AG04449 (cell line): ENCODE results near the gene CRADD.

ENCODE experiments used
- CTCF ChIA-PET: fragments of 350-600 bp; formaldehyde crosslinking; extraction: SDS; loops from one replicate; lab custom pipeline; 2021; ENCODE audit warnings: antibody characterized with exemption; lab: Yijun Ruan, JAX
- POLR2A ChIA-PET: fragments of 400-600, 350-600 bp; formaldehyde crosslinking; extraction: SDS; loops from one replicate; lab custom pipeline; 2020; ENCODE audit warnings: antibody characterized with exemption, inconsistent platforms; lab: Yijun Ruan, JAX
- DNase-seq: peaks from one replicate; pipeline ENCODE4 v3.0.0-alpha.2; 2010; ENCODE audit warnings: low read depth, low spot score
- H3K4me3 ChIP-seq: 2 replicates; pipeline ENCODE4 v1.5.1; 2011; ENCODE audit warnings: low read depth, mild to moderate bottlenecking, control low read depth, low read length
- TF ChIP-seq, protein P1 (sequence below): IDR thresholded peaks from one replicate; pipeline ENCODE4 v1.5.1; 2011; ENCODE audit warnings: mild to moderate bottlenecking, moderate library complexity, low read length, control low read depth, inconsistent platforms; ENCODE audit not compliant: insufficient read depth; ENCODE audit errors: missing control alignments

CRADD gene

GRCh38 chr12:93846936-93847516, 169.9 kb downstream of the CRADD start:
- ChIA-PET POLR2A (no interaction called here), CTCF (no interaction called here)
- no peak for DNase-seq
- TF ChIP-seq, protein P1, sequence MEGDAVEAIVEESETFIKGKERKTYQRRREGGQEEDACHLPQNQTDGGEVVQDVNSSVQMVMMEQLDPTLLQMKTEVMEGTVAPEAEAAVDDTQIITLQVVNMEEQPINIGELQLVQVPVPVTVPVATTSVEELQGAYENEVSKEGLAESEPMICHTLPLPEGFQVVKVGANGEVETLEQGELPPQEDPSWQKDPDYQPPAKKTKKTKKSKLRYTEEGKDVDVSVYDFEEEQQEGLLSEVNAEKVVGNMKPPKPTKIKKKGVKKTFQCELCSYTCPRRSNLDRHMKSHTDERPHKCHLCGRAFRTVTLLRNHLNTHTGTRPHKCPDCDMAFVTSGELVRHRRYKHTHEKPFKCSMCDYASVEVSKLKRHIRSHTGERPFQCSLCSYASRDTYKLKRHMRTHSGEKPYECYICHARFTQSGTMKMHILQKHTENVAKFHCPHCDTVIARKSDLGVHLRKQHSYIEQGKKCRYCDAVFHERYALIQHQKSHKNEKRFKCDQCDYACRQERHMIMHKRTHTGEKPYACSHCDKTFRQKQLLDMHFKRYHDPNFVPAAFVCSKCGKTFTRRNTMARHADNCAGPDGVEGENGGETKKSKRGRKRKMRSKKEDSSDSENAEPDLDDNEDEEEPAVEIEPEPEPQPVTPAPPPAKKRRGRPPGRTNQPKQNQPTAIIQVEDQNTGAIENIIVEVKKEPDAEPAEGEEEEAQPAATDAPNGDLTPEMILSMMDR, result no peak
- H3K4me3 ChIP-seq, result no peak overlapping the region

DNA sequence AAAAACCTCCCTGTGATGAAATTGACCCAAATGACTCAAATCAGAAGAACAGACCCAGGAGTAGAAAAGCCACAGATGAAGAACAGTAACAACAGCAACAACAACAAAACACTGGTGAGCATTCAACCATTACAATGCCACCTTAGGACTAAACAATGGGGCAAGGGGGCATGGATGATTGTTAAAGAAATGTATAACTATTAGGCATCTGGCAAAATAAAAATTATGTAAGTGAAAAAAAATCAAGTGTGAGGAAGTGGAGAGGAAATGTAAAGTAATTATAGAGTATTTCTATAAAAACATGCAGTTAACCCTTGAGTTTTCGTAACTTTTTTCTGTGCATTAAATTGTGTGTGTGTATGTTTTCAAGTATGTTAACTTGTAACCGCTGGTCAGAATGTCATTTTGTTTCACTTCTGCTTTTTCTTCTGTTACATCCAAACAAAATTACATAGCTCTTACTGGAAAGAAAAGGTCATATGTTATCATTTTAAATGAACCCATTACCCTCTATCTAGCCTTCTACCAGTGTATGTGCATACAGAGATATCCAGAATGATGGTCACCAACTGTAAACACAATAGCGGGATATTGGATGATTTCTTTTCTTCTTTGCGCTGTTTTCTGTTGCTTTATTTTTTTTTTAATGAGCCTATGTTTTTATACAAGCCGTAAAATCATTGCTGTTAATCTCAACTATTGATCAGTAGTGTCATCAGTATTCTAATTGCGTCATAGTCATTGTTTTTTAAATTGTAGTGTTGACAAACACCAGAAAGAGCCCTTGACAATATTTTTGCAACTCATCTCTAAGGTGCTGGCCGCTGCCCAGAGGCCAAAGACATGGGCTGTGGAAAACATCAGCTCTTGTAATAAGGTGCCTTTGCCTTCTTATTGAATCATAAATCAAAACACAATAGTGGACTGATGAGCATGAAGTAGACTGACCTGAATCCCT, 170.6 kb downstream of the CRADD start:
- CTCF ChIA-PET, result no interaction called here
- TF ChIP-seq, protein P1, result no peak
- POLR2A ChIA-PET, result no interaction called here
- H3K4me3 ChIP-seq, result no peak overlapping the region
- DNase-seq, result no peak

DNA sequence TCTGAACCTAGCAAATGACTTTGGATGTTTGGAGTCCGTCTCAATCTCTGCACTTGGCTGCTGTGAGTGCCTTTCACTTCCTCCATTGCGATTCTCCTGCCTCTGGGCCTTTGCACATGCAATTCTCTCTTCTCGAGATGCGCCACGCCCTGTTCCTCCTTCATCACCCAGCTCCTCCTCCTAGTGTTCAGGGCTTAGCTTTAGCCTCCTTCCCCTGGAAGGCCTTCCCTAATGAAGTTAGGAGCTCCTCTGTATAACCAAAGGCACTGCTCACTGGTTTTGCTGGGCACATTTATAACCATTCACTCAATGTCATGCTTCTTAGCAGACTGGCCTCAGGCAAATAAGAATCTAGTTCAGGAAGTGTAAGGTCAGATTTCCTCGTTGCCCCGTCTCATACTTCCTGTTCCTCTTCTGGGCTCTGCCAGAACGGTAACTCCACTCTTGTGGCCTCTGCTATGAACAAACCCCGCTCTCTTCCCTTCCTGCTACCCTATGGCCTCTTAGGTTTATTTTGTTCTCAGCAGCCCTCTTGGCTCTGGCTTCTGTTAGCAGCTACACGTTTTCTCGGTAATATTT, 171.4 kb downstream of the CRADD start:
- ChIA-PET POLR2A (no interaction called here), CTCF (no interaction called here)
- no peak for DNase-seq
- no peak overlapping the region for H3K4me3 ChIP-seq
- TF ChIP-seq, protein P1, result no peak

GRCh38 chr12:93849946-93850345, 172.8 kb downstream of the CRADD start:
- ChIA-PET POLR2A (no interaction called here), CTCF (no interaction called here)
- H3K4me3 ChIP-seq, result no peak overlapping the region
- TF ChIP-seq, protein P1, result no peak
- no peak for DNase-seq

GRCh38 chr12:93850481-93851256, 173.5 kb downstream of the CRADD start:
- TF ChIP-seq, protein P1, result no peak
- CTCF ChIA-PET, result interaction anchor here (1.3 to 2.8 kb wide), 2 partner anchors 12 to 224 kb away, joined by 3 to 6 read pairs; no protein-coding TSS in a partner anchor
- DNase-seq, result no peak
- H3K4me3 ChIP-seq, result no peak overlapping the region
- POLR2A ChIA-PET, result no interaction called here
